ENCODE data around the gene PRM1.
"Not testable (repeated sequence)": the region's sequence is repeated elsewhere in the genome, so short reads cannot be mapped to it uniquely, and the experiment has no call there.

PRM1 gene

DNA sequence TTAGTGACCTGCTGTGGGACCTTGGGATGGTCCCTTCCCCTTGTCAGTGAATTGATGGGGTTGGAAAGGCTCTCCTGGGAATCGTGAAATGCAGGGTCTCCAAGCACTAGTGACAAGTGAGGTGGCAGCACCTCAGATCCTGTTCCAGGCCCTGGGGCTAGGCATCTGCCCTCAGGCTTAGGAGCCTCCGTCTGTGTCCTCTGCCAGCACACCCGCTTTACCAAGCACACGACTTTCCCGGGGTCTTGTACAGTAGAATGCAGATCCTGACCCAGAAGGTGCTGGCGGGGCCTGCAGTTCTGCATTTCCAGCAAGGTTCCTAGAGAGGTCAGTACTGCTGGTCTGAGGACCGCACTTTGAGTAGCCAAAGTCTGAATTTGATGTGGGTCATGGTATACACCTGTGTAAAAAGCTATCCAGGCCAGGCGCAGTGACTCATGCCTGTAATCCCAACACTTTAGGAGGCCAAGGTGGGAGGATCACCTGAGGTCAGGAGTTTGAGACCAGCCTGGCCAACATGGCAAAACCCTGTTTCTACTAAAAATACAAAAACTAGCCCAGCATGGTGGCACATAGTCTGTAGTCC, 33.3 kb upstream of the PRM1 start:
- no peak for DNase-seq (ENCODE audit: low read depth)

DNA sequence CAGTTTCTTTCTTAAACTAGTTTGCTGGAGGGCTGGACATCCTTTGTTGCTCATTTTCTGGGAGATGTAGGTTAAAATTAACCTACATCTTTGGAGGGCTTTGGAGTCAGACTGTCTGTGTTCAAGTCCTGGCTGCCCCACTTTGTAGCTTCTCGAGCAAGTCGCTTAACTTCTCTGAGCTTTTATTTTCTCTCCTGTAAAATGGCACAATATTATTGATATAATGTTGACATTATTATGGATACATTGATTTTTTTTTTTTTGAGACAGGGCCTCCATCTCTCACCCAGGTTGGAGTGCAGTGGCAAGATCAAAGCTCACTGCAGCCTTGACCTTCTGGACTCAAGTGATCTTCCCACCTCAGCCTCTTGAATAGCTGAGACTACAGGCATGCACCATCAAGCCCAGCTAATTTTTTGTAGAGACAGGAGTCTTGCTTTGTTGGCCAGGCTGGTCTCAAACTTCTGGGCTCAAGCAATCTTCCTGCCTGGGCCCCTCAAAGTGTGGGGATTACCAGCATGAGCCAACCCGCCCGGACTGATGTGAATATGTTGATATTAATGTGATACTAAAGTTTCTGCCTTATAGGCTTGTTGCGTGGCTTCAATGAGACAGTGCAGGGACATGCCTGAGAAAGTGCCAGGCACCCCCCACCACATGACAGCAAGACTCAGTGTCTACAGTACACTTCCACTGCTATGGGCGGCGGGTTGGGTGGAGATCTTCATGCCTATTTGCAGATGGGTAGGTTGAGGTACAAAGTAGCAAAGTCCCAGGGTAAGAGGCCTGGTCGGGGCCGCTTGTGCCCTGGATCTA, 32.6 kb upstream of the PRM1 start:
- no peak for DNase-seq (ENCODE audit: low read depth)

DNA sequence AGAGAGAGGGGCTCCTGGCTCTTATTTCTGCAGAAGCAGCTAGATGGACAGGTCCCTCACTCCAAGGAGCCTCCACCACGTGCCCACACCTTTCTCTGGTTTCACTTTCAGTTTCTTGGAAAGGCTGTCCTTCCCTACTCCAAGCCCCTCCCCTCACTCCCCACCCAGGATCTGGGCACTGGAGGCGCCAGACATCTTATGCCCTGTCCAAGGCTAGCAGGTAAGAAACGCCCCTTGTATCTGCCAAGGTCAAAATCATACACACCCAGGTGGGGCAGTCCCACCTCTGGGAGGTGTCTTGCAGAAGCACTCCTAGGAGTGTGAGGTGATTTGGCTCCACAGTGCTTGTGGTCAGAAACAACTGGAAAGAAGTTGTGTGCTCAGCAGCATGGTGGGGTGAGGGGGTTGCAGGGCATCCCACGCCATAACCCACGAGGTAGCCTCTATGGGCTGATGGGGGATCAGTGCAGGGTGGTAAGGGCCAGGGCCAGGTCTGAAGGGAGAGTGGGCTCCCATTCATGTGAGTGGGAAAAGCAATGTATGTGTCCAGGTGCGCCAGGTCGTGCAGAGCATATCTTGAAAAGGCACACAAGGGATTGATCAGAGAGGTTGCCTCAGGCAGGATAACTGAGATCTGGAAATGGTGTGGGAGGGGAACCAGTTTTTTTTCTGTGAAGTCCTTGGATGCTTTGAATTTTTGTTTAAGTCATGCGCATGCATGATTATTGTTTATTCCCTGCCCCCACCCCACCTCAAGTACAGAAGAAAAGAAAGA, 31.8 kb upstream of the PRM1 start:
- peak; percentile 70 for DNase-seq (ENCODE audit: low read depth)

DNA sequence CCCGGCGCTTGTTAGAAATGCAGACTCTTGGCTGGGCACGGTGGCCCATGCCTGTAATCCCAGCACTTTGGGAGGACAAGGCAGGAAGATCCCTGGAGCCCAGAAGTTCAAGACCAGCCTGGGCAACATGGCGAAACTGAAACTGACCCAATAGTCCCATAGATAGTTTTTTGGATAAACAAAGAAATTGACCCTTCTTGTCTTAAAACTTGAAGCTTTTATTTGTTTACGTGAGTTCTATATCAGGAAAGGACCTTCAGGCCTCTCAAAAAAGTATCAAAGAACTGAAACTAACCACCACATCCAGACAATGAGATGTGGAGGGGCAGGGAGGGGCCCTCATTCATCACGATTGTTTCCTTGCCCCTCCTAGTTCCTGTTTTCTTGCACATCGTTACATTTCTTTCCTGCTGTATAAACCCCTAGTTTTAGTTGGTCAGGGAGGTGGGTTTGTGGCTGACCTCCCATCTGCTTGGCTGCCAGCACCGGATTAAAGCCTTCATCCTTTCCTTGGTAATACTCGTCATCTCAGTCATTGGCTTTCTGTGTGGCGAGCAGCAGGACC, 29.9 kb upstream of the PRM1 start:
- no peak for DNase-seq (ENCODE audit: low read depth)

DNA sequence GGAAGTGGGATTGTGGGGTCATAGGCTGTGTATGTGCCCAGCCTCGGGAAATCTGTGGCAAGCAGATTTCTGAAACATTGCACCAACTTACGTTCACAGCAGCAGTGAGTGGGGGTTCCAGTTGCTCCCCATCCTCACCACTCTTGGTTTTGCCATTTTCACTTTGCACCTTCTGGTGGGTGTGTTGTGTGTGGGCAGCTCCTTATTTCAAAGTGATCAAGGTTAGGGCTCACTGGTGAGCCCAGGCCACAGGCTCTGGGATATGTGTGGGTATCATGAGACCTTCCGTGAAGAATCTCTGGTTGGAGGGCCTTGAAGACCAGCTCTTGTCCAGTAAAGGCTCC, 29.5 kb upstream of the PRM1 start:
- DNase-seq (ENCODE audit: low read depth): no peak

DNA sequence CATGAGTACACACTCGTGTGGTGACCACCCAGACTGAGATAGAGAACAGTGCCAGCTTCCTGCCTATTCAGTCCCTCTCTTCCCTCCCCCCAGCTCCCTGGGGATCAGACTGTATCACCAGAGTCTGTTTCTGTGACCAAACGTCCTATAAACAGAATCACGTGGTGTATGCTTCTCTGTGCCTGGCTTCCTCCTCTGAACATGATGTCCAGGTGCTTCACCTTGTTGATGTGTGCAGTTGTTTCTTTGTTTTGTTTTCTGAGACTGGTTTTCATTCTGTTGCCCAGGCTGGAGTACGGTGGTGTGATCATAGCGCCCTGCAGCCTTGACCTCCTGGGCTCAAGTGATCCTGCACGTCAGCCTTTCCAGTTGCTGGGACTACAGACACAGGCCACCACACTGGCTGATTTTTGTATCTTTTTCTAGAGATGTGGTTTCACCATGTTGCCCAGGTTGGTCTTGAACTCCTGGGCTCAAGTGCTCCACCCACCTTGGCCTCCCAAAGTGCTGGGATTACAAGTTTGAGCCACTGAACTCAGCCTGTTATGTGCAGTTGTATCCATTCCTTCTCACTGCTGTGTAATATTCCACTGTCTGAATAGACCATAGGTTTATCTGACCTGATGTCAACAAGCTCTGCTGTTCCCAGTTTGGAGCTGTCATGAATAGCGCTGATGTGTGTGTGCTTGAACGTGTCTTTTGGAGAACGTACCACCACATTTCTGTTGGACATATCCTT, 28.9 kb upstream of the PRM1 start:
- DNase-seq (ENCODE audit: low read depth): no peak

DNA sequence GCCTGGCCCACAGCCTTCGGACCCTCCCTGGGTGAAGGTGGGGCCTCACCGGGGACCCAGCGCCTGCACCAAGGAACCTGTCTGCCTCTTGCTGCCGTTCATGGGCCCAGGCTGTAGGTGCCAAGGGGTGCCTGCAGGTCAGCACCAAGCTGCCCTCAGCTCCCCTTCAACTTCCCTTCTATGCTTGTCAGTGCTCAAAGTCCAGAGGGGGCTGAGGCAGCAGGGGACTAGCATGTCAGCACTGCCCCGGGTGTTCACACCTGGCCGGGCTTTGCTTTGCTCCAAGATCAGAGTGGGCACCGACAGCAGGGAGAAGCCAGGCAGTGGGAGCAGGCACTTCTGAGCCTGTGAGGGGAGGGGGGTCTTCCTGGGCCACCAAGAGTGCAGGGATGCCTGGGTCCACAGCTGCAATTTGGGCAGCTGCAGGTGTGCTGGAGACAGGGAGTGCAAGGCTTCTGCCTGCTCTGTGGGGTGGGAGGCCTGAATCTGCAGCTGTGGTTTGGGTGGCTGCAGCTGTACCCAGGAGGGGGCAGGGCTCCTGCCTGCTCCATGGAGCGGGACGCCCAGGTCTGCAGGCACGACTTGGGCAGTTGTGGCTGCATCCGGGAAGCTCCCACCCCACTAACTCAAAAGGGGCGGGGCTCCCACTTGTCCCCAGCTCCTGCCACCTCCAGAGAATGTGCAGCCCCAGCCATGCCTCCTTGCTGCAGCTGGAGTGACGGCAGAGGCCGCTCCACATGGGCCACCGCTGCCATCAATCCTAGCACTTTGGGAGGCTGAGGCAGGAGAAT, 27.6 kb upstream of the PRM1 start:
- no peak for DNase-seq (ENCODE audit: low read depth)

DNA sequence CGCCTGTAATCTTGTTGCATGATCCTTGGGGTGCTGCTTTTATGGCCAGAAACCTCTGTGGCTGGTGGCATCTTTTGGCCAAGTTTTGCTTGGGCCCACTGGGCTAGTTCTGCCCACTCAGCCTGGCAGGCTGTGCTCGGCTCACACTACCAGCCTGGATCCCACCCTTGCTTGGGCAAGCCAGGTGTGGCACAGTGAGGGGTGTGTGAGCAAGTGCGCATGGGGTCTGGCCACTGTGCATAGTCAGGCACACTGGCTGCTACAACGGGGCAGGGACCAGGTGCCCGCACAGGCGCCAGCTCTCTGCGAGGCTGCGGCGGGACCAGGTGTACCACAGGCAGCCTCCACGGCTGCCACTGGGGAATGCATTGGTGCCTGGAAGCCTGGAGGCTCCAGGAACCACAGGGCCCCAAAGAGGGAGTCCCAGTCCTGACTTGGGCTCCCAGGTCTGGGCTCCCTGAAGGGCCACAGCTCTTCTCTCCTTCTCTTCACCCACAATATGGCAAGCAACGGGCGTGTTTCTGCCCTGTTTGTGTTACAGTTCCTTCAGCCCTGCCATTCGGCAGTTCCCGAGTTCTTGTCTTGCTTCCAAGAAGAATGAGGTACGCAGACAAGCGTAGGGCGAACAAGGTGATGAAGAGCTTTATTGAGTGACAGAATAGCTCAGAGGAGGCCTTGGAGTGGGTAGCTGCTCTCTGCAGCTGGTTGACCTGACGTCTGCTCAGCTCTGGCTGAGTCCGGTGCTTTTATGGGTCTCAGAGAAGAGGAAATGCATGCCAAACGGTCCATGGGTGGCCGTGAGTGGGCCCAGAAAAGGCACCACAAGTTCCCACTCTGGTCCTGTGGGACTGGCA, 26.7 kb upstream of the PRM1 start:
- DNase-seq (ENCODE audit: low read depth): no peak

DNA sequence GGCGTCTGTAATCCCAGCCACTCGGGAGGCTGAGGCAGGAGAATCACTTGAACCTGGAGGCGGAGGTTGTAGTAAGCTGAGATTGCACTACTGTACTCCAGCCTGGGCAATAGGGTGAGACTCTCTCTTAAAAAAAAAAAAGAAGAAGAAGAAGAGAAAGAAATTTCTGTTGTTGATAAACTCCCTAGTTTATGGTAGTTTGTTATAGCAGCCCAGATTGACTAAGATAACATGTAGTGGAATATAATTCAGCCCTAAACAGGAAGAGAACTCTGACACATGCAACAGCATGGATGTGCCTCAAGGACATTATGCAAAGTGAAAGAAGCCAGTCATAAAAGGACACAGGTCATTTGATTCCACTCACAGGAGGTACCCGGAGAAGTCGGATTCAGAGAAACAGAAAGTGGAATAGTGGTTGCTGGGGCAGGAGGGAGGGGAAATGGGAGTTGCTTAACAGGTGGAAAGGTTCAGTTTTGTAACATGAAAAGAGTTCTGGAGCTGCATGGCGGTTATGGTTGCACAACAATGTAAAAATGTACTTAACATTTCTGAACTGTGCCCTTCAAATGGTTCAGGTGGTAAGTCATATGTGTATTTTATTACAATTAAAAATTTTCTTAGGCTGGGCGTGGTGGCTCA, 26.0 kb upstream of the PRM1 start:
- DNase-seq (ENCODE audit: low read depth): no peak

DNA sequence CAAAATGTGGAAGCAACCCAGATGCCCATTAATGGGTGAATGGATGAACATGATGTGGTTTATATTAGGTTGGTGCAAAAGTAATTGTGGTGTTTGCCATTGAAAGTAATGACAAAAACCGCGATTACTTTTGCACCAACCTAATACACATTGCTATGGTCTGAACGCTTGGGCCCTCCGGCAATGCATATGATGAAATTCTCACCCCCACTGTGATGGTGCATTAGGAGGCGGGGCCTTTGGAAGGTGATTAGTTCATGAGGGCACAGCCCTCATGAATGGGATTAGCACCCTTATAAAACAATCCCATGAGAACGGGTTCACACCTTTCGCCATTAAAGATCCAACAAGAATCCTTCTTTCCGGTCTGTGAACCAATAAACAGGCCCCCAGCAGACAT, 25.3 kb upstream of the PRM1 start:
- no peak for DNase-seq (ENCODE audit: low read depth)

DNA sequence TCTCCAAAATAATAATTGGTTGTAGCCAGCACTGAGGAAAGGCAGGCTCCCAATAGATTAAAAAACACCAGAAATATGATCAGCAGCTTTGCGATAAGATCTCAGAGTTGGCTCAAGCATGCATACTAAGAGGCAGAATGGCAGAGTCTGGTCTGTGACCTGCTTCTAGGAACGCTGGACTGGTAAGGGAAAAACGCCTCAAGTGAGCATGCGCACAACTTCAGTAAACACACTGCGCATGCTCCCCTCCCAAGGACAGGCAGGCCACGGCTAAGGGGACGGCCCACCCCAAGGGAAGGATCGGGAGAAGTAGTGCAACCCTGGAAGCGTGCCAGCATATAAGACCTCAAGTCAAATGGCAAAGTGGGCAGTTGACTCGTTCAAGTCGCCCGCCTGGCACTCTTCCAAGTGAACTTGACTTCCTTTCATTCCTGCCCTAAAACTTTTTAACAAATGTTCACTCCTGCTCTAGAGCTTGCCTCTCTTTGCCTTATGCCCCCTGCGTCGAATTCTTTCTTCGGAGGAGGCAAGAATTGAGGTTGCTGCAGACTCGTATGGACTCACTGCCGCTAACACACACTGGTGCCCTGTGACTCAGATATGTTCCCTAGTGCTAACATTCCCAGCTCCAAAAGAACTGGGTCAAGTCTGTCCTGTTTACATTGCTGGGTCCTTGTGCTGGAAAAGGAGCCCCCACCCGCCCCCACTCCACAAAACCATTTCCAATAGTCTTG, 22.4 kb upstream of the PRM1 start:
- no peak for DNase-seq (ENCODE audit: low read depth)

DNA sequence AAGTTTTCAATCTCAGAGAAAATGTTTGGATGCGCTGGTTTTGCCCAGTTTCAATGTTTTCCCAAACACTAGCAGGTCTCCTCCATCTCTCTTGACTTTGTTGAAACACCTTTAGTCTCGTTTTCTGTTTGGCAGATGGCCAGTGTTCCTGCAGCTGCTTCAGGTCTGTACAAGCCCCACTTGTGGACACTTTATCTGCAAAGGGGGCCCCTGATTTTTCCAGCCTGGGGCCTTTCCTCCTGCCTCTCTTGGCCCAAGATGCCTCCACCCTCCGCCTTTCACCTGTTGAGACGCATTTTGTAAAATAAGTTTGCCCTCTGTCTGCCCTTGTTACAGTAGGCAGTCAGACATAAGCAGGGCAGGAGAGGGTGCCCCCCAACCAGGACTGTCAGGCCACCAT, 21.8 kb upstream of the PRM1 start:
- no peak for DNase-seq (ENCODE audit: low read depth)

DNA sequence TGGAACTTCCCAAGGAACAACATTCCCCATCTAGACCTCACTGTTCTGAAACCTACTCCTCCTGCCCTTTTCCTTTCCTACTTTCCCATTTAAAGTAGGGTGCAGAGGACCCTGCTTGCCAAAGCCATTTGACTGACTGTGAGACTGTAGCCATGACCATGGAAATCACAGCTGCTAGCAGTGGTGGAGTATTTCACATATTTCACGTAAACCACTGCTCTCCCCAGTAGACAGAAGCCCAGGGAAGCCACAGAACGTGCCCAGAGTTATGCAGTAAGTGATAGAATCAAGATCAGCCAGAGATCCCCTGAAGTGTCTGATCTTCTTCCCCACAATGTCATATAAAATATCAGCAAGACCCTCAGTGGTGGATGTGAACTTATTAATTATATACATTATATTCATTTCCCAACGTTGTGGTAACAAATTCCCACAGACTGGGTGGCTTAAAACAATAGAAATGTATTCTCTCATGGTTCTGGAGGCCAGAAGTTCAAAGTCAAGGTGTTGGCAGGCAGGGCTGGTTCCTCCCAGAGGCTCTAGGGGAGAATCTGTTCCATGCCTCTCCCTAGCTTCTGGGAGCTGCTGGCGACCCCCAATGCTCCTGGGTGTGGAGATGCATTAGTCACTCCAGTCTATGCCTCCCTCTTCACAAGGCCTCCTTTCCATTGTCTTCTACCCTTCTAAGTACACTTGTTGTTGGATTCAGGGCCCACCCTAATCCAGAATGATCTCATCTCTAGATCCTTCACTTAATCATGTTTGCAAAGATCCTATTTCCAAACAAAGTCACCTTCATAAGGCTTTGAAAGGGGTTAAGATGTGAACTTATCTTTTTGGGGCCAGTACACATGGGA, 20.7 kb upstream of the PRM1 start:
- no peak for DNase-seq (ENCODE audit: low read depth)

DNA sequence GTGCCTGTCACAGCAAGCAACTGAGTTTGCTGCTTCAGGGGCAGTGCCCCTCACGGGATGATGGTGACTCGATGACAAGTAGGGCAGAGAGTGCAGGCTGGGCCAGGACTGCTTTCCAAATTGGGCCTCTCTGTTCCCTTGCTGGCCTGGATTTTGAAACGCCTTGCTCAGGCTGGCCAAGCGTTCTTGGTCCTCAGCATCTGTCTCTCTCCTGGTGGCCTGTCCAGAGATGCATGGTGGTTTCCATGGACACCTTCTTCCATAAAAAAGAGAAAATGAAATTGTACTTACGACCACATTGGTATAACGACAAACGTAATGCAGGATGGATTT, 19.4 kb upstream of the PRM1 start:
- no peak for DNase-seq (ENCODE audit: low read depth)

DNA sequence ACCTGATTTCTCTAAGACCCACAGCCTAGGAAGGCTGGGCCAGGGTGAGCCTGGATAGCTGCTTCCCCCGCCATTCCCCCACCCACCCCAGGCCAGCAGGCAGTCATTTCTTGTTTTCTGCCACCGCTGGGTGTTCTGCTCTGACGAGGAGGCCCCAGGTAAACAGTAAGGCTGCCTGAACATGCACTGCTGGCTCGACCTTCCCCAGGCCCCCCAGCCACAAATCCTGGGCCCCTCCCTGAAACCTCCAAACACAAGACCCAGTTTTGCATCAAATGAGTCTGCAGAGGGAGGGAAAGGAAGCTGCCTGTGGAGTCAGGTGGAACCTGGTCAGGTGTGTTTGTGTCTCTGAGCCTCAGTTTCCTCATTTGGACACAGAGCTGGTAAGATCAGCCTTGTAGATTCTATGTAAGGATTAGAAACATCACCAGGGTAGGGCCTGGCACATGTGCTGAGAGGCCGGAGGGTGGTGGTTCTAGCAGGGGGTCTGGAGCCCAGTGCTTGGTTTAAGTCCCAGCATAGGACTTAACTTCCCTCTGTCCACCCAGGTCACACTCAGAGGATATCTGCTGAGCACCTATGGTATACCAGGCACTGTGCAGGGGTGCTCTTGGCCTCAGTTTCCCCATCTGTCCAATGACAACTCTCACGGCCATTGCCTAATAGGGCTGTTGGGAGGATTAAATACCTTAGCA, 18.9 kb upstream of the PRM1 start:
- DNase-seq (ENCODE audit: low read depth): no peak

DNA sequence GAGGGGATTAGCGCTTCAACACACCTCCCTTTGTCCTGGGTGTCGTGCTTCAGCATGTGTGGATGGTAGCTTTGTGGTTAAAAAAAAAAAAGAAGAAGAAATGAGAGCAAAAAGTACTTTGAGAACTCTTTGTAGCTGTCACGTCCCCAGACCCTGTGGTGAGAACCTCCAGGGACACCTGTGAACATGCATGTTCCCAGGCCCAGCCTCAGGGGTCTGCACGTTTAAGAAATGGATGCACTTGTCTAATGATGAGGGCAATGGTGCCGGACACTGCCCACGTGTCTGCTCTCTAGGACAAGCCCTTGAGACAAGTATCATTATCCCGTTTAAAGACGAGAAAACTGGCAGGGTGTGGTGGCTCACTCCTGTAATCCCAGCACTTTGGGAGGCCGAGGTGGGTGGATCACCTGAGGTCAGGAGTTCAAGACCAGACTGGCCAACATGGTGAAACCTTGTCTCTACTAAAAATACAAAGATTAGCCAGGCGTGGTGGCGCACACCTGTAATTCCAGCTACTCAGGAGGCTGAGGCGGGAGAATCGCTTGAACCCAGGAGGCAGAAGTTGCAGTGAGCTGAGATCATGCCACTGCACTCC, 17.9 kb upstream of the PRM1 start:
- not testable (repeated sequence) for DNase-seq (ENCODE audit: low read depth)

DNA sequence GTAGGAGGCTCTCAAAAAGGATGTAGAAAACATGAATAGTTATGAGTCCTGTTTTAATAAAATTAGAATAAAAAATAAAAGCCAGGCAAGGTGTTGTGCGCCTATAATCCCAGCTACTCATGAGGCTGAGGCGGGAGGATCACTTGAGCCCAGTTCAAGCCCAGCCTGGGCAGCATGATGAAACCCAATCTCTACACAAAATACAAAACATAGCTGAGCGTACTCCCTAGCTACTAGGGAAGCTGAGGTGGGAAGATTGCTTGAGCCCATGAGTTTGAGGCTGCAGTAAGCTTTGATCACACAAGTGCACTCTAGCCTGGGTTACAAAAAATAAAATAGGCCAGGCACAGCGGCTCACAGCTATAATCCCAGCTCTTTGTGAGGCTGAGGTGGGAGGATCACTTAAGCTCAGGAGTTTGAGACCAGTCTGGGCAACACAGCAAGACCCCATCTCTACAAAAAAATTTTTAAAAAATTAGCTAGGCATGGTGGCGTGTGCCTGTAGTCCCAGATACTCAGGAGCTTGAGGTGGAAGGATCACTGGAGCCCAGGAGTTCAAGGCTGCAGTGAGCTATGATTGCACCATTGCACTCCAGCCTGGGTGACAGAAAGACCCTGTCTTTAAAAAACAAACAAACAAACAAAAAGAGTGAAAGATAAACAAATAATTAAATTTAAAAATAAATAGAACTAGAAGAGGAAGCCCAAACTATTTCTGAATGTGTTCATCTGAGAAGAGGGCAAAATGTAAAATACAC, 17.2 kb upstream of the PRM1 start:
- DNase-seq (ENCODE audit: low read depth): no peak

All from EH (cell line).